HG03196 (cell line): ENCODE results near the gene CSNK2A1.
A peak's percentile ranks its signal among the peaks of the same experiment; 100 is the strongest.
"Not testable (repeated sequence)": the region's sequence is repeated elsewhere in the genome, so short reads cannot be mapped to it uniquely, and the experiment has no call there.

Source experiments
- ATAC-seq: cut with Tn5 transposase; IDR thresholded peaks from one replicate; pipeline ENCODE4 v1.9.1; 2021; ENCODE audit not compliant: unreplicated experiment

CSNK2A1 gene

GRCh38 chr20:496126-496696 is 47.4 kb downstream of the CSNK2A1 start:
- ATAC-seq = no peak

DNA sequence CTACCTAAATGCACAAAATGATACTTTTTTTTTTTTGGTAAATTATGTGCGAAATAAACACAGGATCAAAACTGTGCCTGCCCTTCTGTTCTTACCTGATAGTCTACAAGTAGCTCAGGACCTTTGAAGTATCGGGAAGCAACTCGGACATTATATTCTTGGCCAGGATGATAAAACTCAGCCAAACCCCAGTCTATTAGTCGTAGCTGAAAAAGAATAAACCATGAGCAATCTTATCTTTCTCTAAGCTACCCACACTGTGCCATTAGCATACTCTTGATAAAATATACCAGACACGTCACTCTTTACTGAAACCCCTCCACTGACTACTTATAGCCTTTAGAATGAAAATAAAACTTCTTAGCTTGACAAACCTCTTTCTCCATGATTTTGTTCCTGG is 51.4 kb downstream of the CSNK2A1 start:
- ATAC-seq = no peak

GRCh38 chr20:487655-488054 is 55.9 kb downstream of the CSNK2A1 start:
- no peak for ATAC-seq

- ATAC-seq = no peak
Observed at GRCh38 chr20:483815-484644, 59.6 kb downstream of the CSNK2A1 start.

GRCh38 chr20:481167-481566 is 62.4 kb downstream of the CSNK2A1 start:
- ATAC-seq = no peak

- no peak for ATAC-seq
Observed at GRCh38 chr20:480044-480443, 63.5 kb downstream of the CSNK2A1 start.

- no peak for ATAC-seq
Observed at GRCh38 chr20:479487-479886, 64.1 kb downstream of the CSNK2A1 start.

- no peak for ATAC-seq
Observed at GRCh38 chr20:478949-479429, 64.6 kb downstream of the CSNK2A1 start.

DNA sequence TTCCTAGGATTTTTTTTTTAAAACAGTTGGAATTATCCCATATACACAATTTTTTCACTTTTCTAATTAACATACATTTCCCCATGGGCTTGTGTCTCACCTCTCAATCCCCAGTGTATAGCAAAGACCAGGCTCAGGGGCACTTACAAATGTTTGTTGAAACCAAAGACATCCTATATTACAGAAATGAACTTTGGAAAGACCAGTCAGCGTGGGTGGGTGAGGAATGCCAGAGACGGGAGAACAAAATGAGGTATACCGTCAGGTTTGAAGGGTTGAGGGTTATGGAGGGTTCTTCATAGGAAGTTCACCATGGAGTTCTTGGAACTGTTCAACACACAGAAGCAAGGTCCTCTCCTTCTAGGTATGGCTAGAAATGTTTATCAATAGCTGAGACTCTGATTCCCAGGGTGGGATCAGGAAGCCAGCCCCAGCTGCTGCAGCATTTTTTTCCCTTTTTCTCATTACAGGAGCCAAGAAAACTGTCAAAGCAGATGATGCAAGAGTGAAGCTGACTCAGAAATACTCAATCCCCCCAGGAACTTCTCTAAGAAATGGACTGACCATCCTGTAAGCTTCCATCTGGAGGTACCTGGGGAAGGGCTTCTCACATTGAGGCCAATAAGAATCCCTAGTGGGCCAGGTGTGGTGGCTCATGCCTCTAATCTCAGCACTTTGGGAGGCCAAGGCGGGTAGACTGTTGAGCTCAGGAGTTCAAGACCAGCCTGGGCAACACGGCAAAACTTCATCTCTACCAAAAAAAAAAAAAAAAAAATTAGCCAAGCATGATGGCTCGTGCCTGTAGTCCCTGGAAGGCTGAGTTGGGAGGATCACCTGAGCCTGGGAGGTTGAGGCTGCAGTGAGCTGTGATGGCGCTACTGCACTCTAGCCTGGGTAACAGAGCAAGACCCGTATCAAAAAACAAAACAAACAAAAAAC is 65.3 kb downstream of the CSNK2A1 start:
- ATAC-seq = no peak

GRCh38 chr20:476561-477249 is 66.9 kb downstream of the CSNK2A1 start:
- ATAC-seq = not testable (repeated sequence)

GRCh38 chr20:475463-476357 is 67.9 kb downstream of the CSNK2A1 start:
- ATAC-seq = no peak

DNA sequence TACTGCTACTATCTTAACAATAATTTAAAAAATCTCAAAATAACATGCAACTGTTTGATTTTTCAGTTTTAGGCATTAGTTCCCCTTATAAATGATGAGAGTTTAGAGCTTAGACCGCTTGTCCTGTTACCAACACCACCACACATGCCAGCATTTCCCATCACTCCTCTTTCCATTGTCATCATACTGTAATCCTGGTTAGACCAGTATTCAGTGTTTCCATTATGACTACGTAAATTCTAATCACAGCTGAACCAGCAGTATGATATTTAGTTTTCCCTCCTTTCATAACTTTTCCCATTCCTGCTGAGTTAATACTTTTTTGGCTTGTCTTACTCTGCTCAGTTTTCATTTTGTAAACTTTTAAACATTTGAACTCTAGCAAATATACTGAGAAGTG is 69.0 kb downstream of the CSNK2A1 start:
- ATAC-seq = no peak

- no peak for ATAC-seq
Observed at GRCh38 chr20:472889-473292, 70.7 kb downstream of the CSNK2A1 start.

DNA sequence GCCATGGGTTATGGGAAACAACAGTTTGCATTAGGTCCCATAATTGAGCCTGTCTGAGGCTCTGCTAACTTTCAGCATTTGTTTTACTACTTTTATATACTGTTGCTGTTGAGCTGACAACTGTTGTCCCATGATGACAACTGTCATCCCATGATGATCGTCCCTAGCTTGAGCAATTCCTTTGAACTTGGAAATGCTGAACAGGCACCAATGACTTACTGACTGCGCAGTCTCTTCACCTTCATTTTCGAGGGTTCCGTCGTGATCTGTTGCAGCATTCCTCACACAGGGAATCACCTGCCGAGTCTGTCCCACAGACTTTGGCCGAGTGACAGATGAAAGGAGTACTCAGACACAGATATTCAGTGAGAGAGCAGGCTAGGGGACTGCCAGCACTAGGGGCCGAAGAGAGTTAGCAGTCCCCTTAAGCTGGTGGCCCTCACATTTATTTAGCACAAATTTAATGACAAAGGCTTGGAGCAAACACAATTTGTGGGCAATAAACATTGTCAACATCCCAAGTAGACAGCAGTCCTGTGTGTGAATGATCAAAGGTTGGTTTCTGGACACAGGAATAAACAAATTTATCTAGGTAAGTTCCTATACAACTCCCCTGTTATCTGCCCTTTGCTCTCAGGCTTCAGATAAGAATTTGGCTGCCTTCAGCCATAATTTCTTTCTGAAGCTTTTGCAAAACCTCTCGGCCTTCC is 71.3 kb downstream of the CSNK2A1 start:
- ATAC-seq = no peak

- no peak for ATAC-seq
Observed at GRCh38 chr20:469746-470490, 73.7 kb downstream of the CSNK2A1 start.

- ATAC-seq = no peak
Observed at GRCh38 chr20:467755-468154, 75.8 kb downstream of the CSNK2A1 start.

GRCh38 chr20:462199-462991 is 81.2 kb downstream of the CSNK2A1 start, which contains the start of gene TBC1D20:
Gene TBC1D20 (minus strand): TSS chr20:462533. CDS start chr20:462405, 128 bp downstream.
- ATAC-seq = peak; percentile 92
